GM12873 (cell line): ENCODE results near the gene GALNT6.

Experiments
- CTCF ChIP-seq: IDR thresholded peaks from 2 replicates; pipeline ENCODE4 v1.5.1; 2012; ENCODE audit warnings: low read depth, mild to moderate bottlenecking, moderate library complexity, low read length, control low read depth; ENCODE audit not compliant: insufficient read depth; ENCODE audit errors: missing control alignments

Gene GALNT6

GRCh38 chr12:51399891-51400290 is 8.7 kb upstream of the GALNT6 start:
- TF ChIP-seq CTCF = no peak

- TF ChIP-seq CTCF = no peak
Measured at GRCh38 chr12:51397670-51398069, 6.5 kb upstream of the GALNT6 start.

GRCh38 chr12:51395283-51396230 is 4.4 kb upstream of the GALNT6 start:
- no peak for TF ChIP-seq CTCF

- TF ChIP-seq CTCF = no peak
Measured at GRCh38 chr12:51393676-51394545, 2.7 kb upstream of the GALNT6 start.

- TF ChIP-seq CTCF = no peak
Measured at GRCh38 chr12:51392556-51393237, 1.5 kb upstream of the GALNT6 start.

- TF ChIP-seq CTCF = no peak
Measured at GRCh38 chr12:51390891-51391282, 319 bp downstream of the GALNT6 start.
